Body of pancreas (tissue), 4 donors: ENCODE results near the gene PRKD1.

Source experiments
- POLR2A ChIP-seq, 3 donors: fragments of 450-650 bp; IDR thresholded peaks; one replicate each; pipeline ENCODE4 v1.6.1; 2016; ENCODE audit warnings: antibody characterized with exemption in 3 of 3, mild to moderate bottlenecking in 2 of 3
- TF ChIP-seq, protein P1 (sequence below), 7 experiments: fragments of 450-650 bp in 4 of 7; fragments of 200-600 bp in 3 of 7; sonication (generic) in 3 of 7; IDR thresholded peaks; one replicate each; pipeline ENCODE4 v1.5.1; 2016 to 2019; ENCODE audit warnings: antibody characterized with exemption in 7 of 7

DNA sequence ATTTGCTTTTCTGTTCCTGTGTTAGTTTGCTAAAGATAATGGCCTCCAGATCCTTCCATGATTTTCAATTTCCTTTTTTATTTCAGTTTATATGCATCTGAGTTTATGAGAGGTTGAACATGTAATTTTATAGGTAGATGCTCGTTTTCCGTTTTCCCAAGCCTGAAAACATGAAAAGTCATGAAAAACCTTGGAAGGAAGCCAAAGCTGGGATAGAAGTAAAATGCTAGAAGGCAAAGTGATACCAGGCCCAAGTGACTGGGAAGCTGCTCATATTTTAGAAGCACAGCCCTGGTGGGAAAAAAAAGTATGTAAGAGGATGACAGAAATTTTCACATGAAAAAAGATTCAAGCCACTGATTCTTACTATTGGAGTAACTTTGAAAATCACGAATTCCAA is 290.8 kb downstream of the PRKD1 start:
- TF ChIP-seq, protein P1, sequence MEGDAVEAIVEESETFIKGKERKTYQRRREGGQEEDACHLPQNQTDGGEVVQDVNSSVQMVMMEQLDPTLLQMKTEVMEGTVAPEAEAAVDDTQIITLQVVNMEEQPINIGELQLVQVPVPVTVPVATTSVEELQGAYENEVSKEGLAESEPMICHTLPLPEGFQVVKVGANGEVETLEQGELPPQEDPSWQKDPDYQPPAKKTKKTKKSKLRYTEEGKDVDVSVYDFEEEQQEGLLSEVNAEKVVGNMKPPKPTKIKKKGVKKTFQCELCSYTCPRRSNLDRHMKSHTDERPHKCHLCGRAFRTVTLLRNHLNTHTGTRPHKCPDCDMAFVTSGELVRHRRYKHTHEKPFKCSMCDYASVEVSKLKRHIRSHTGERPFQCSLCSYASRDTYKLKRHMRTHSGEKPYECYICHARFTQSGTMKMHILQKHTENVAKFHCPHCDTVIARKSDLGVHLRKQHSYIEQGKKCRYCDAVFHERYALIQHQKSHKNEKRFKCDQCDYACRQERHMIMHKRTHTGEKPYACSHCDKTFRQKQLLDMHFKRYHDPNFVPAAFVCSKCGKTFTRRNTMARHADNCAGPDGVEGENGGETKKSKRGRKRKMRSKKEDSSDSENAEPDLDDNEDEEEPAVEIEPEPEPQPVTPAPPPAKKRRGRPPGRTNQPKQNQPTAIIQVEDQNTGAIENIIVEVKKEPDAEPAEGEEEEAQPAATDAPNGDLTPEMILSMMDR (IDR thresholded peaks at IDR 0.05), result no peak
- no peak for TF ChIP-seq POLR2A (IDR thresholded peaks at IDR 0.05)
